A375 (cell line): ENCODE data around the gene CHMP5. TPM values are rescaled to one million over a fixed set of nuclear protein-coding genes. Genes with fewer than 3 reads are reported as not detected.

ENCODE experiments used
- total RNA-seq: library from RNA; depleted of rRNA; stranded (reverse); fragments of >200 nt; shearing (Covaris generic); gene quantifications from 2 replicates; pipeline ENCODE4 v1.2.3, GENCODE V29; 2014; rRNA removed

CHMP5 gene
- 111 and 129 TPM in 2 replicates for total RNA-seq

DNA sequence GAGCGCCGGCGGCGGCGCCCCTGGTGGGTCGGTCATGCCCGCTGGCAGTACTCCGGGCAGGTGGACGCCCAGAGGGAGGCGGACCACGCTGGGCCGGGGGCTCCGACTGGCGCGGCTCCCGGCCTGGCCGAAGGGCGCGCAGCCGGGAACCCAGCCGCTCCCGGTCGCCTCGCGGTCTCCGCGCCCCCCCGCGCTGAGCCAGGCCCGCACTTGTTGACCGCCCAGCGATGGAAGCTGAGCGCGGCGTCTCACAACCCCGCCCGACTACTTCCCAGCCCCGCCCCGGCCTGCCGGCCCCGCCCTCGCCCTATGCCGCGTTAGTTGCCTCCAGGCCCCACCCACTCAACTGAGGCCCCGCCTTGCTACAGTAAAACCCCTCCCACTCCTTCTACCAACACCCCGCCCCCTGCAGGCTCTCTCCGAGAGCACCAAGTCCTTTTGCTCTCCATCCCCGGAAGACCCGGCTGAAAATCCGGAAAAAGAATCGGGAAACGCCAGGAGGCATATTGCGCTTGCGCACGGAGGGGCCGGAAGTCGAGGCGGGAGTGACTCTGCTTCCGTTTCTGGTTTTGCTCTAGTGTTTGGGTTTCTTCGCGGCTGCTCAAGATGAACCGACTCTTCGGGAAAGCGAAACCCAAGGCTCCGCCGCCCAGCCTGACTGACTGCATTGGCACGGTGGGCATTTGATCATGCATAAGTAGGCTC is at the start of gene CHMP5, which contains the start of gene BAG1:
TSS of gene CHMP5 (plus strand) at position 577 of the 705 bp plus-strand sequence. CDS start at position 607, 30 bp downstream.
TSS of gene BAG1 (minus strand) at position 236 of the 705 bp plus-strand sequence.

DNA sequence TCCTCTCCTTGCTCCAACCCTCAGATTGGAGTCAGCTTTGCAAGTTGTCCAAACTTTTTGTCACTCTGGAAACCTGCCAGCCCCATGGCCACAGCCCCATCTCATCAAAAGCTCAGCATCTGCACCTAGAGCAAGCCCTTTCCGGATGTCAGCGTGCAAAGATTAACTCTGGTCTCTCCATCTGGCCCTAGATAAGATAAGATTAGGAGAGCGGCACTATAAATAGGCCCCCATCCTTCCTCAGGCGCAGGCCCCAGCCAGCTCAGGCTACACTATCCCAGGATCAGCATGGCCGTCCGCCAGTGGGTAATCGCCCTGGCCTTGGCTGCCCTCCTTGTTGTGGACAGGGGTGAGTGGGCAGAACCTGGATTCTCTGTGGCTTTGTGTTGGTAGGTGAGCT is 24.9 kb upstream of the CHMP5 start, which contains the start of gene SPINK4:
TSS of gene SPINK4 (plus strand) at position 247 of the 400 bp plus-strand sequence. CDS start at position 289, 42 bp downstream.

DNA sequence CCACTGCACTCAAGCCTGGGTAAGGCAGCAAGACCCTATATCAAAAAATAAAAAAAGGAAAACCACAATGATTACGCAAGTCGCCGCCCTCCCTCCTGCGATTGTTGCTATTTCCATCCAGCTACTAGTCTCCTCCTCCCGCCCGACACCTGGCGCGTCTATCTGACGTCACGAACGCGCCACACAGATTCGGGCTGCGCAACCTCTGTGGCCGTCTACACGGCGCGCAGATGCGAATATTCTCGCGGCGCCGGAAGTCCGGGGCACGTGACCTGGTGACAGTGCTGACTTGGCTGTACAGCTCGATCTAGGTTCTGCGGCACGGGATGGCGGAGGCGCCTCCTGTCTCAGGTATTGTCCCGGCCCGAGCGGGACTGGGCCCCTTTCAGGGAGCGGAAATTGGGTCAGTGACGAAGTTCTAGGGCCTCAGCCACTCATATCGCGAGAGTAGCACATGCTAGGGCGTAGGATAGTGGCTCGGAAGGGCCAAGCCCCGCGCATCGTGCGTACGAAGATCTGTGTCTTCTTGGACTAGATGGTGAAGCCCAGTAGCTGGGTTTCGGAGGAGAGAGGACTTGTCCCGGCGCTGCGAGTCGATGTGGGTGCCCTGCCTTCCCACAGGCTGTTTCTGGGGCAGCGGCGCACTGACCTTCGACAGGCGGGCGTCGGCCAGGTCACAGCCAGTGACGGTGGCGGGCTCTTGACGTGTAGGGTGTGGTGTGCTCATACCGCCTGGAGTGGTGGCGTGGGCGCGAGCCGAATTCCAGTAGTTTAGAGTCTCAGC is 25.6 kb downstream of the CHMP5 start, which contains the start of gene NFX1:
TSS of gene NFX1 (plus strand) at position 270 of the 784 bp plus-strand sequence. CDS start at position 327, 57 bp downstream.

Other genes starting within 250 kb of the CHMP5 start
- 76.7 and 99.1 TPM in 2 replicates for gene DNAJA1, start 239.8 kb upstream of the CHMP5 start, total RNA-seq
- 20.1 and 23.5 TPM in 2 replicates for gene SMU1, start 188.4 kb upstream of the CHMP5 start, total RNA-seq
- gene B4GALT1, start 97.7 kb upstream of the CHMP5 start, total RNA-seq = 12.4 TPM in 2 replicates
- gene SPINK4, start 24.9 kb upstream of the CHMP5 start, total RNA-seq = not detected in 2 replicates
- gene BAG1, start 341 bp upstream of the CHMP5 start, total RNA-seq = 81.0 and 85.2 TPM in 2 replicates
- gene NFX1, start 25.5 kb downstream of the CHMP5 start, total RNA-seq = 28.9 and 32.3 TPM in 2 replicates
- gene AQP7, start 137.5 kb downstream of the CHMP5 start, total RNA-seq = not detected in 2 replicates
- gene AQP3, start 182.5 kb downstream of the CHMP5 start, total RNA-seq = 2.5 and 2.7 TPM in 2 replicates
- gene NOL6, start 208.9 kb downstream of the CHMP5 start, total RNA-seq = 77.7 and 79.7 TPM in 2 replicates